EL (cell line): ENCODE data around the gene SCUBE3.
A peak's percentile ranks its signal among the peaks of the same experiment; 100 is the strongest.

Experiments used
- DNase-seq: peaks from one replicate; pipeline ENCODE4 v3.0.0-alpha.2; 2016

Gene SCUBE3

DNA sequence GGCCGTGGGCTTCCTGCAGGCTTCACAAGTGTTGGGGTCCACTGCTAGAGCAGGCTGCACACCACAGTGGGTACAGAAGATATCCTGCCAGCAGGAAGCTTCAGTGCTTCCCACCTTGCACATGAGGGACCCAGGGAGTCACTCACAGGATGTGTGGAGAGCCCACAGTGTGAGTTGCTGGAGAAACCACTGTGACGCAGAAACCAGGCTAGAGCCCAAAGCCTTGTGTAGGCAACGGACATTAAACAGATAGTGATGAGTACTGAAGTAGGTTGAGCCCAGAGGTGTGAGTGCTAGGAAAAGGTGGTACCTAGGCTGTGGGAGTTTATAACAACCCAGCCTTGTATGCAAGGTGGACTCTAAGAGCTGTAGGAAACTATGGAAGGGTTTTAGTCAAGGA lies 65.0 kb downstream of the SCUBE3 start:
- DNase-seq = no peak

GRCh38 chr6:35280903-35281302 lies 67.1 kb downstream of the SCUBE3 start:
- DNase-seq = no peak

GRCh38 chr6:35282472-35282871 lies 68.7 kb downstream of the SCUBE3 start:
- no peak for DNase-seq

DNA sequence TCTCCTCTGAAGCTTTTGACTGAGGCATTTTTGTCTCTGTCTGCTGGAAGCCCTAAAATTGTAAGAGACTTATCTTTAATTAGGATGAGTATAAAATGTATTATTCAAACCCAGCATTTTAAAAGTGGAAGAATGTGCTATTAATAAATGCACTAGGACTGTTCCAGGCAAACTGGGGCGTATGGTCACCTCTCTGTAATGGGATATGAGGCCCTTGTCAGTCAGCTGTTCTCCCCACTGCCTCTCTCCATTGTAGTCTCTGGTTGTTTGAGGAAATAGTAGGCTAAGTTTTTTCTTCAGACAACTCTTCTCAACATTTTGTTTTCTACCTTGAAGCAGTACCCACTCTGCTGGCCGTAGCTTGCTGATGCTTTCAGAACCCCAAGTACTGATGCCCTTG lies 69.6 kb downstream of the SCUBE3 start:
- DNase-seq = no peak

DNA sequence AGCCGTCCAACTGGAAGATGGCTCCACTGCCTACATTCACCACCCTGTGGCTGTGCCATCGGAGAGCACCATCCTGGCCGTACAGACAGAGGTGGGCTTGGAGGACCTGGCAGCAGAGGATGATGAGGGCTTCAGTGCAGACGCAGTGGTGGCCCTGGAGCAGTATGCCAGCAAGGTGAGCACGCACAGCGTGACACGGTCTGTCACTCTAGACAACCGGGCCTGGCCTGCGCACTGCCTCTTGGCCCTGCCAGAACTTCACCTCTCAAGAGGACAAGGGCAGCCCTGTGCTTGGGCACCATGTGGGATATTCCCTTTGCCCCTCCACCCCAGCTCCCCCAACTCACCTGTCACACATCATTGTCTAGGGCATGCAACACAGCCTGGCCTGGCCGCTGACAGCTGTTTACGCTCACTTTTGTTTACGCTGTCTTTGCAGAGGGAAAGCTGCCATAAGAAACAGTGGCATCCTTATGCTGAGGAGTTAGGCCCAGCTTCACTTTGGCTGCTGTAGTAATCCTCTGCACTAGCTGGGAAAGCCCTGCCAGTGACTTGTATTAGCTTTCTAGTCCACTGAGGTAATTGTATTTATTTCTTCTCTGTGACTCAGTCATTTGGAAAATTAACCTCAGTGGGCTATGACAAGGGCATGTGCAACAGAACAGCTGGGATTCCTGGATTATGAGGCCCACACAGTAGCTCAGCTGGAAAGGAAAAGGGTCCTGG lies 74.1 kb downstream of the SCUBE3 start:
- no peak for DNase-seq

GRCh38 chr6:35288834-35289233 lies 75.1 kb downstream of the SCUBE3 start:
- no peak for DNase-seq

DNA sequence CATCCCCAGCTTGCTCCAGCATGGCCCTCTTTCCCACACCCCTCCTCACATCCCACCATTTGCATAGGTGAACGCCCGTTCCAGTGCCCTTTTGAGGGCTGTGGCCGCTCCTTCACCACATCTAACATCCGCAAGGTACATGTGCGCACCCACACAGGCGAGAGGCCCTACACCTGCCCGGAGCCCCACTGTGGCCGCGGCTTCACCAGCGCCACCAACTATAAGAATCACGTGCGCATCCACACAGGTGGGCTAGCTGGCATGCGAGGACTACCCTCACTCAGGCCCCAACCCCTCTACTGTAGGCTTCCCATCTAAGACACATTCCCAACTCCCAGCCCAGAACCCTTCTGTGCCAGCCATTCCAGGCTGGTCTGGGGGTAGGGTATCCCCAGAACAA lies 77.7 kb downstream of the SCUBE3 start:
- no peak for DNase-seq

DNA sequence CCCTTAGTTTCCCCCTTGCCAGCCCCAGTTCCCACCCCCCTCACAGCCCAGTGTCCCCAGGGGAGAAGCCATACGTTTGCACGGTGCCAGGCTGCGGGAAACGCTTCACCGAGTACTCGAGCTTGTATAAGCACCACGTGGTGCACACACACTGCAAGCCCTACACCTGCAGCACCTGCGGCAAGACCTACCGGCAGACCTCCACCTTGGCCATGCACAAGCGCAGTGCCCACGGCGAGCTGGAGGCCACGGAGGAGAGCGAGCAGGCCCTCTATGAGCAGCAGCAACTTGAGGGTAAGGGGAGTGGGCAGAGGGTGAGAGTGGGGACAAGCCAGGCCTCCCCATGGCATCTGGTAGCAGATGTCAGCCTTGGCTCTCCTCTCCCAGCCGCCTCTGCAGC lies 78.7 kb downstream of the SCUBE3 start:
- DNase-seq = no peak

GRCh38 chr6:35293681-35294080 lies 79.9 kb downstream of the SCUBE3 start:
- no peak for DNase-seq

DNA sequence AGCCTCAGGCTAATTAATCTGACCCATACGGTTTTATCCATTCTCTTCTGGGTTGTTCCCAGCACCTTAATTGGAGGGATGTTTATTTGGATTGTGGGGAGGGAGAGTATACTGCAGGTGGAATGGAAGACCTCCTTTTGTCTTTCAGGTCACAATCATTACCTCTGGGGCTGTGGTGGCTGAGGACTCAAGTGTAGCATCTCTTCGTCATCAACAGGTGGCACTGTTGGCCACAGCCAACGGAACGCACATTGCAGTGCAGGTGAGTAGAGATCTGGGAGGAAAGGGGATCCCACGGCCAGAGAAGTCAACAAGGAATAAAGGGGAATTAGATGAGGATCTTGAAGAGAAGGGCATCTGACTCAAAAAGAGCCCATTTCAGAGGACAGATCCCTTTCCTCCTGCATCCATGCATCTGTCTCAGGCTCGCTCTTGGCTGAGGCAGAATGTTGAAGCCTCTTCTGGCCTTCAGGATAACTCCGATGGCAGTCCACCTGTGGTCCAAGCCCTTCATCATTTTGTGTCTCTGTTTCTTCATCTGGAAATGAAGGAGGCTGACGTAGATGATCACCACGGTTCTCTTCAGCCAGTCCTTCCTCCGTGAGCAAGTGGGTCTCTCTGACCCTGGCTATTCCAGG lies 80.7 kb downstream of the SCUBE3 start:
- peak; percentile 36 for DNase-seq

DNA sequence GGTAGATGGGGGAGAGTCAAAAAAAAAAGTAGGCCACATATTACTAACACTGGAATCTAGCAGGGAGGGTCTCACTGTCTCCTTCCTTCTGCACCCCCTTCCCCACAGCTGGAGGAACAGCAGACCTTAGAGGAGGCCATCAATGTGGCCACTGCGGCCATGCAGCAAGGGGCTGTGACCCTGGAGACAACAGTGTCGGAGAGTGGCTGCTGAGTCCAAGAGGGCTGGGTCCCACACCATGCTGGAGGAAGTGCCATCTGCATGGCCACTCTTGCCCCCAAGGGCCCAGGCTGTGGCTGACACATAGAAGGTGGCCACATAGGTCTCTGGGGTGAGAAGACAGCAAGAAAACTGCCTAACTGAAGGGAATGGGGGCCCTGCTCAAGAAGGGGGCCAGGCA lies 81.3 kb downstream of the SCUBE3 start:
- no peak for DNase-seq

DNA sequence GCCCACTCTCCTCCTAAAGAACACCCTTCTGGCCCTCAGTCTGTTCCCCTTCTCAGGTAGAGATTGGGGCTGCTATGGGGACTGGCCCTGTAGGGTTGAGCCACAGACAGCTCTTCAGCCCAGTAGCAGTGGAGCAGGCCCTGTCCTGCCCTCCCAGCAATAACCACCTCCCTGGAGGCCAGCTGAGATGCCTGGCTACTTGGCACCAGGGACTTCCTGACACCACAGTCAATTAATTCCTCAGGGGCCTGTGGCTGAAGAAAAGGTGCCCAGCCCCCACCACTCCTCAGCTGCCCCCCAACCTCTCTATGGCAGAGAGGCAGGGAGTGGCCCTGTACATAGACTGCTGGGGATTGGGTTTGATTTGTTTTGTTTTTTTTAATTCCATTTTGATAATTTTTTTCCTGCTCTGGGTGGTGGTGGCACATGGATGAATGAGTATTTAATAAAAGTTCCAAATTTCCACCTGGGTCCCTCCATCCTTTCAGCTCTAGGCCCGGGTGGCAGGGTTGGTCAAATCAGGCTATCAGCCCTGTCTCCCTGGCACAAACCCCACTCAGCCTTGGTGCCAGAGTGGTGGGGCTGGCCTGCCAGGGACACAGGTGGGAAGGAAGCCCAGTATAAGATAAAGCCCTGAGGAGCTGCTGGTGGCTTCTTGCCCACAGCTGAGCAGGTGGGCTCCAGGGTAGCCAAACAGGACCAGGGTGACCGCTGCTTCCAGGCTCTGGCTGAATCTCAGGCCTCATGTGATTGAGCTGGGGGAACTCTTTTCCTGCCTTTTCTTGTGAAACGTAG lies 82.0 kb downstream of the SCUBE3 start:
- DNase-seq = no peak

DNA sequence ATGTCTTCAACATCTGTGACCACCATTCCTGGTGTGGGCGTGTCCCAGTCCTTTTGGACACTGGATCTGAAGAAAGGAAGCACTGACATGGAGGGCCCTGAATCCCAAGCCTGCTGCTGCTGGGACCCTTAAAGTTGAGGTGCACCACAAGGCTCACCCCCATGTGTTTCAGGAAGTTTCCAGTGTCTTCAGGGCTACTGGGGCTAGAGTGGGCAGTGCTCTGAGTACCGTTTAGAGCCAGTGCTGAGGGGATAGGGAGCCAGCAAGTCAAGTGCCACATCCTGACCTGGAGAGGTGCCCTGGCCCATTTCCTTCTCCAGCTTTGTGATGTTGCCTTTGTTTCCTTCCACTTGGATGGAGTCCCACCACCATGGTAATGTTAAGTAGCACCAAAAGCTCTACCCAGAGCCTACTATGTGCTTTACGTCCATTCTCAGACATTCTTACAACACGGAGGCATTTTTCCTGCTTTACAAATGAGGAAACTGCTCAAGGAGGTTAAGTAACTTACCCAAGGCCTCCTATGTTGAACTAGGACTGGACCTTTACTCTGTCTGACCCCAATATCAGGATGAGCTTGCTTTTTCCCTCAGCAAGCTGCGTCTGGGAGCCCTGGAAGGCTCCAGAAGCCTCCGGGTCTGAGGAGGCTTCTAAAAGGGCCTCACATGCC lies 83.3 kb downstream of the SCUBE3 start:
- no peak for DNase-seq

DNA sequence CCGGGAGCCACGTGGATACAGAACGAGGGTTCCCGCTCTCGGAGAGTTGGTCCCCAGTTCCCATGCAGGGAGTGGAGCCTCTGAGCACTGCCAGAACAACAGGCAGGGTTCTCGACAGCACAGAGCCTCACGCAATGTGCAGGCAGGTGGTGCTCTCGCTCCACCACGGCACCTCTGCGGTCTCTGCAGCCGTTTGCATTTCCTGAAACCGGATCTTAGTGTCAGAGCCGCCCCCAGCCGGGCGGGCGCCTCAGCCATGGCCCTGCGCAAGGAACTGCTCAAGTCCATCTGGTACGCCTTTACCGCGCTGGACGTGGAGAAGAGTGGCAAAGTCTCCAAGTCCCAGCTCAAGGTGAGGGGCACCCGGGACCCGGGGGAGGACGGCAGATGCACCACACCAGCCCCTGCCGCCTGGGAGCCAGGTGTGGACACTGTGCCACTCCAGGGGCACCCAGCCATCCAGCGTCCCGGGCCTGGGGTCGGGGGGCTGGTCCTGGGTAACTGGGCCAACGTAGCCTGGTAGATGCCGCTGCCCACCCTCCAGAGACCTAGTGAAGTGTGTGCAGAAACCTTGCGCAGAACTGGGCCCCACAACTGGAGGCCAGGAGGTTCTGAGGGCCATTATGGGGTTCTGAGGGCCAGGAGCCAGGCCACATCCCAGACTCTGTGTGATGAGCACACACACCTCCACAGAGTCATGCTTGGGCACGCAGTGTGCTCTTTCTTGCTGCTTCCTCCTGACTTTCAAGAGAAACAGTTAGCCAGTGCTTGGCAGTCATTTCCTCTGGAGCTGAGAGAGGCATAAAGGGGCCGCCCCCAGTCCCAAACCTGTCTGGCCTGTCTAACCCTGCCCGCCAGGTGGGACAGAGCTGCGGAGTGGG lies 84.1 kb downstream of the SCUBE3 start, which contains the start of gene DEF6:
TSS of gene DEF6 (plus strand) at position 218 of the 881 bp plus-strand sequence. CDS start at position 257, 39 bp downstream.
- DNase-seq = peak; percentile 74

DNA sequence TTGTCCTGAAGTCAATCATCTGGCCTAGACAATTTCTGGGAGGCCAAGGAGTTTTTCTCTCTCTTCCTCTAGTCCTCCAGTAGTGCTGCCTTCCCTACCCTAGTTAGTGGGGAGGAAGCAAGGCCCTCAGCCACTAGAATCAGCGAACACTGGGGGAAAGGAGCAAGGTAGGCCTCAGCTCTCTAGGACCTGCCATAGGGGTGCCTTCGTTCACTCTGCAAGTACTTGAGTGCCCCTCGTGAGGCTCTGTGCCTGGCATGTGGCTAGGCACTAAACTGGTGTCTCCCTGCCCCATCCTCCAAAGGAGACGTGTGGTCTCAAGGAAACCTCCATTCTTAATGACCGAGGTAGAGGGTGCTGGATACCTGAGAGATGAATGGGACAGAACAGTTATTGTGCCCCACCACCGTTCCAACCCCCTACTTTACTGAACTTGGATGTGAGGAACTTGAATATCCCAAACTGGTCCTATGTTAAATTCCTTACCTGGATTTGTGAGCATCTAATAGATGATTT lies 84.9 kb downstream of the SCUBE3 start:
- DNase-seq = no peak

DNA sequence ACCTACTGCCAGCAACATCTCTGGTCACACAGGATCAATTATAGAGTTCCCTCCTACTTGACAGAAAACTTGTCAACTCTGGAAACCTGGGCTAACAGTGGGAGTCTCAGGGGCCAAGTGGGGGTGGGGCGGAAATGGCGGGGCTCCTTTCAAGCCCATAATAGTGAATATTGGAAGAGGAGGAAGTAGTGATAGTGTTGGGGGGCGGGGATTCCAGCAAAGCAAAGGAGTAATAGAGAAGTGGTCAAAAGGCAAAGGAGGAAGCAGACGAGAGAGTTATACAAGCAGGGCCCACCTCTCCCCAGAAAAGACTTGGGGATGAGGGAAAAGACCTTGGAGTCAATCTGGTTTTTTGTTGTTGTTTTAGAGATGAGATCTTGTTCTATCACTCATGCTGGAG lies 85.9 kb downstream of the SCUBE3 start:
- no peak for DNase-seq

- no peak for DNase-seq
These were observed 87.1 kb downstream of the SCUBE3 start for GRCh38 chr6:35300848-35301247.
